Inflammatory macrophage treated with lipopolysaccharide for 1 hour (primary cell): Measurements from ENCODE around the gene ADGRB2.

ENCODE experiments used
- DNase-seq, 2 donors: peaks; one replicate each; pipeline ENCODE4 v3.0.0-alpha.2; 2020 to 2022

The ADGRB2 gene

GRCh38 chr1:31781138-31781755, 17.1 kb upstream of the ADGRB2 start:
- no peak for DNase-seq

GRCh38 chr1:31780632-31781031, 16.5 kb upstream of the ADGRB2 start:
- DNase-seq, result no peak

- DNase-seq, result no peak
These were observed 15.5 kb upstream of the ADGRB2 start for GRCh38 chr1:31779687-31780086.

- DNase-seq, result no peak
These were observed 14.8 kb upstream of the ADGRB2 start for GRCh38 chr1:31778763-31779488.

GRCh38 chr1:31776516-31776915, 12.4 kb upstream of the ADGRB2 start:
- DNase-seq, result no peak

DNA sequence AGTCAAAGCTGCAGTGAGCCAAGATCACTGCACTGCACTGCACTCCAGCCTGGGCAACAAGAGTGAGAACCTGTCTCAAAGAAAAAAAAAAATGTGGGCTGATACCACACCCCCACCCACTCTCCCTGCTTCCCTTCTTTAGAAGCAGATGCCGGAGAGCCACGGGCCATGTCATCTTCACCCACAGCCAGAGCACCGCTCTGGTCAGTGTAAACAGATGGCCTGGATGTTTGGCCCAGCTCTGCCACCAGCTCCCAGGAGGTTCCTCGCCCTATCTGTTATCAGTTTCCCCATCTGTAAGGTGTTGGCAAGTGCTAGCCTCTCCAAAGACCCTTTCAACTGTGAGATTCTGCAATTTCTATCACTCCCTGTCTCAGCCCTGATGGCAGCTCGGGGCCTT, 11.9 kb upstream of the ADGRB2 start:
- no peak for DNase-seq

- no peak for DNase-seq
These were observed 11.3 kb upstream of the ADGRB2 start for GRCh38 chr1:31775210-31775999.

DNA sequence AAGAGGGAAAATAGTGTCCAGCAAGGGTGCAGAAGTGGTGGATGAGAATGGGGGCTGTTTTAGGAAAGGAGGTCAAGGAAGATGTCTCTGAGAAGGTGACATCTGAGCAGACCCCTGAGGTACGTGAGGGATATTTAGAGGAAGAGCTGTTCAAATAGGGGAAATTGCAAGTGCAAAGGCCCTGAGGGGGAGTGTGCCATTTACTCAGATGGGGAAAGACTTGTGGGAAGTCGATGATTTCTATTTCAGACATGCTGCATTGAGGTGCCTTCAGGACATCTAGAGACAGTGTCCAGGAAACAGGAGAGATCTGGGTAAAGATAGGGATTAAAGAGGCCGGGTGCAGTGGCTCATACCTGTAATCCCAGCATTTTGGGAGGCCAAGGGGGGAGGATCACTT, 10.4 kb upstream of the ADGRB2 start:
- peak; percentile 18 to 34 for DNase-seq

GRCh38 chr1:31773861-31774260, 9.7 kb upstream of the ADGRB2 start:
- DNase-seq, result no peak

DNA sequence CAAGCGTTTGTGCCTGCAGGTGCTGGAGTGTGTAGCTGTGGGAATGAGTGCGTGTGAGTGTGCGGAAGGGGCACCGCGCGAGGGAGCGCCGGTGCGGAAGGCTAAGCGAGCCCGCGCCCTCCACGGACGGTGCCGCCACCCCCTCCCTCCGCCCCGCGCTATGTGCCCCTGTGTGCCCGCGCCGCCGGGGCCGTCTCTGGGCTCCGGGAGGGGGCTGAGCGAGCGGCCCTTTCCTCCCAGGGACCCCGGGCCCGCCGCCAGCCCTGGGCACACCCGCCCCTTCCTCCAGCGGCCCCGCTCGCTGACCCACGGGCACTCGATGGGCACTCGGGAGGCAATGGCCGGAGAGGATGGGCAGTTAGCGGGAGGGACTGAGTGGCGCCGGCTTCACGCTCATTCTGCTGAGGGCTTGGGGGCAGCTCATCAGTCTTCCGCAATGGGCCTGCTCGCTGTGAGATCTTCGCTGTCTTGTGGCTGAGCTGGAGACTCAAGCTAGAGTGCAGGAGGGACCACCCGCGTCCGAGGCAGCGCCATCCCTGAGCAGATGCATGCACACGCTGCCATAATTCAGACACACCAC, 8.6 kb upstream of the ADGRB2 start:
- no peak for DNase-seq

- no peak for DNase-seq
These were observed 7.9 kb upstream of the ADGRB2 start for GRCh38 chr1:31771891-31772668.

DNA sequence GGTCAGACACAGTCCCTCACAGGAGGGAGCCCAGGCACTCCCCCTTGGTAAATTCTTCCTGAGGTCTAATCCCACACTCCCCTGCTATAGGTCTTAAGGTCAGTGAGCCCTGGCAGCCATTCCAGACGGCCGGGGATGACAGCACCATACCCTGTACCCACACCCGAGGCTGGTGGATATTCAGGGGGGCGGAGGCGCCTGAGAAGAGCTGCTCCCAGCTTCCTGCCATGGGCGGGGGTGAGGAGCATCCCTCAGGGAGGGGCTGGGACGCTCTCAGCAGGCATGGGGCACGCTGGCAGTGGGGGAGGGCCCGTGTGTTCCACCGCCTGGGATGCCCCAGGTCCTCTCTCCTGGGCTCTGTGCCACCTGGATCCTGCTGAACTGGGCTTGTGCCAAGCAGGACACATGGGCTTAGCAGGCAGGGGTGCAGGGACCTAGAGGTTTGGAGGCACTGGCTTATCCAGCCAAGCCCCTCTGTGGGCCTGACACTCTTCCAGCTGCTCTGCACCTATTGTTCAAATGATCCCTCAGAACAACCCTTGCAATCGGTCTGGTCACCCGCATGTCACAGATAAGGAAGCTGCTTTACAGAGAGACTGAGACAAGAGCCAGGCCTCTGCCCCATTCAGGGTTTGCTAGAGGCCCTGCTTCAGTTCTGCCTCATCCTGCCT, 5.7 kb upstream of the ADGRB2 start:
- no peak for DNase-seq

GRCh38 chr1:31768939-31769704, 5.0 kb upstream of the ADGRB2 start:
- DNase-seq, result peak; percentile 12 to 32

GRCh38 chr1:31768407-31768907, 4.3 kb upstream of the ADGRB2 start:
- no peak for DNase-seq

DNA sequence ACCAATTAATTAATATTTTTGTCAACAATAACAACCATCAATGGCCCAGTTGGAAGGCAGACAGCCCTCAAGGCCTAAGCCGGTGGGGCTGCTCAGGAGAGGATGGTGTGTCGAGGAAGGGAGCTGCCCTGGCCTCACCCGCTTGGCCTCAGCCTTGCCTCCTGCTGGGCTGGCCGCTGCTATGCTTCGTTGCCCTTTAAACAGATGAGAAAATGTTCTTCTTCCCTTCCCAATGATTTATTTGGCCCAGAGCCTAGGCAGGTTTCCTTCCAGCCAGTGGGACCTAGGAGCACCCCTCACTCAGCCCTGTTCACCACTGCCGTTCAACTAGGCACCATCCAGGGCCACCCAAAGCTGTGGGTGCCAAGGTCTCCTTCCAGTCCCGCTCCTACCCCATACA, 3.1 kb upstream of the ADGRB2 start:
- DNase-seq, result no peak

DNA sequence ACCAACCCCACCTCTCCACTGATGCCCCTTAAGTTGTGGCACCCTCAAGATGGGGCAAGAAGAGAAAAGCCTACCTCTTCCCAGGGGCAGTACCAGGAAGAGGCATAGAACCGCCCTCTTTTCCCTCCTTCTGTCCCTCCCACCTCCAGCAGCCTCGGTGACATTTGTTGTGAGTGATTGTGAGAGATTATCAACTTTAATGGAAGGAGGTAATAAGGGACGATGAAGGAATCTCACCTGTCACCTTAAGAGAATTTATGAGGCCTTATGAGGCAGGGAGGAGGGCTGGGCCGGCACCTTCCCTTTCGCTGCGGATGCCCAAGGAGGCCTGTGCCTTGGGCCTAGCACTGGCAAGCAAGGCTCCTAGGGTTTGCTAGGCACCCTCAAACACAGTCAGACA, 1.4 kb upstream of the ADGRB2 start:
- no peak for DNase-seq

GRCh38 chr1:31765041-31765467, 914 bp upstream of the ADGRB2 start:
- DNase-seq, result no peak

GRCh38 chr1:31763671-31764311, 349 bp downstream of the ADGRB2 start:
- no peak for DNase-seq

- peak in 1 of 2 donors; percentile 23 for DNase-seq
These were observed 1.1 kb downstream of the ADGRB2 start for GRCh38 chr1:31762726-31763670.
